ENCODE data around the gene FAM222B.

The FAM222B gene

GRCh38 chr17:28718333-28719020 lies 124.1 kb downstream of the FAM222B start:
- no peaks in the 10 kb centered on the region for H3K9me3 ChIP-seq (ENCODE audit: control insufficient read depth, insufficient read depth, low read length)
- peak overlapping the region; percentile 98 for H3K4me3 ChIP-seq (ENCODE audit: low read length)
- peaks cover 37% of the 10 kb centered on the region for H3K36me3 ChIP-seq (ENCODE audit: control insufficient read depth, low read length)
- peaks cover 35% of the 10 kb centered on the region for H3F3A ChIP-seq (ENCODE audit: control insufficient read depth, insufficient read depth)
- H4K20me1 ChIP-seq (ENCODE audit: control insufficient read depth, insufficient read depth, low read depth, low read length) = peaks cover 19% of the 10 kb centered on the region
- peak overlapping the region; percentile 100 for H3K4me2 ChIP-seq (ENCODE audit: low read length)
- peak overlapping the region; percentile 30 for H3K27ac ChIP-seq (ENCODE audit: low read depth, low read length)
- H3K27me3 ChIP-seq (ENCODE audit: control insufficient read depth, low read length) = peaks cover 3% of the 10 kb centered on the region; the same call in 1 of the 2 replicates
- no peaks in the 10 kb centered on the region for H3K9me2 ChIP-seq (replicated peaks; ENCODE audit: control insufficient read depth, low read length)
- H3K4me1 ChIP-seq (ENCODE audit: control insufficient read depth, low read length) = peaks cover 33% of the 10 kb centered on the region
- peaks cover 50% of the 10 kb centered on the region for H3K79me2 ChIP-seq (ENCODE audit: control insufficient read depth, low read length)
- TF ChIP-seq CTCF (IDR thresholded peaks at IDR 0.05; ENCODE audit: low read depth, low read length, poor library complexity, severe bottlenecking) (no peak), EZH2phosphoT487 (IDR thresholded peaks at IDR 0.05; ENCODE audit: borderline replicate concordance, low read length) (no peak)

- Histone ChIP-seq H3K27ac (ENCODE audit: low read depth, low read length) (peak within 1 kb of the TSS; percentile 30), H3F3A (ENCODE audit: control insufficient read depth, insufficient read depth) (peaks cover 28% of the 10 kb centered on the region), H4K20me1 (ENCODE audit: control insufficient read depth, insufficient read depth, low read depth, low read length) (peaks cover 16% of the 10 kb centered on the region), H3K9me2 (replicated peaks; ENCODE audit: control insufficient read depth, low read length) (no peaks in the 10 kb centered on the region), H3K9me3 (ENCODE audit: control insufficient read depth, insufficient read depth, low read length) (no peaks in the 10 kb centered on the region), H3K27me3 (ENCODE audit: control insufficient read depth, low read length) (peaks cover 3% of the 10 kb centered on the region; the same call in 1 of the 2 replicates), H3K36me3 (ENCODE audit: control insufficient read depth, low read length) (peaks cover 29% of the 10 kb centered on the region), H3K4me3 (ENCODE audit: low read length) (peak within 1 kb of the TSS; percentile 98), H3K79me2 (ENCODE audit: control insufficient read depth, low read length) (peaks cover 44% of the 10 kb centered on the region), H3K4me2 (ENCODE audit: low read length) (peak within 1 kb of the TSS; percentile 100), H3K4me1 (ENCODE audit: control insufficient read depth, low read length) (peaks cover 27% of the 10 kb centered on the region)
- TF ChIP-seq CTCF (IDR thresholded peaks at IDR 0.05; ENCODE audit: low read depth, low read length, poor library complexity, severe bottlenecking) (peak; percentile 37), EZH2phosphoT487 (IDR thresholded peaks at IDR 0.05; ENCODE audit: borderline replicate concordance, low read length) (no peak)
Measured at GRCh38 chr17:28717578-28718332, 124.8 kb downstream of the FAM222B start, which contains the start of gene RAB34. RAB34 (minus strand) TSS chr17:28717868; CDS start chr17:28717266, 602 bp downstream.

- Histone ChIP-seq H3F3A (ENCODE audit: control insufficient read depth, insufficient read depth) (peaks cover 22% of the 10 kb centered on the region), H3K36me3 (ENCODE audit: control insufficient read depth, low read length) (peaks cover 21% of the 10 kb centered on the region), H3K9me3 (ENCODE audit: control insufficient read depth, insufficient read depth, low read length) (no peaks in the 10 kb centered on the region), H3K79me2 (ENCODE audit: control insufficient read depth, low read length) (peaks cover 36% of the 10 kb centered on the region), H3K27ac (ENCODE audit: low read depth, low read length) (no peak overlapping the region), H3K9me2 (replicated peaks; ENCODE audit: control insufficient read depth, low read length) (no peaks in the 10 kb centered on the region), H3K4me3 (ENCODE audit: low read length) (peak overlapping the region; percentile 98), H3K27me3 (ENCODE audit: control insufficient read depth, low read length) (peaks cover 3% of the 10 kb centered on the region; the same call in 1 of the 2 replicates), H3K4me1 (ENCODE audit: control insufficient read depth, low read length) (peaks cover 27% of the 10 kb centered on the region), H4K20me1 (ENCODE audit: control insufficient read depth, insufficient read depth, low read depth, low read length) (peaks cover 10% of the 10 kb centered on the region), H3K4me2 (ENCODE audit: low read length) (peak overlapping the region; percentile 100)
- no peak for TF ChIP-seq EZH2phosphoT487 (IDR thresholded peaks at IDR 0.05; ENCODE audit: borderline replicate concordance, low read length)
- no peak for TF ChIP-seq CTCF (IDR thresholded peaks at IDR 0.05; ENCODE audit: low read depth, low read length, poor library complexity, severe bottlenecking)
Measured at GRCh38 chr17:28716740-28717577, 125.6 kb downstream of the FAM222B start.

All from DOHH2 (cell line).